ENCODE data around the gene GREM2. TPM values are rescaled to one million over a fixed set of nuclear protein-coding genes. Genes with fewer than 3 reads are reported as not detected.

GREM2 gene
- total RNA-seq, 1 experiment from 2014 or later = not detected

- H3K9ac ChIP-seq (ENCODE audit: extremely low read depth, insufficient read length, low read length) = no peak overlapping the region
- no peak overlapping the region for H4K8ac ChIP-seq (replicated peaks; ENCODE audit: insufficient read length, low read depth, low read length)
- no peak overlapping the region for H2BK12ac ChIP-seq (ENCODE audit: insufficient read length, low read depth, low read length)
- H2BK5ac ChIP-seq (ENCODE audit: insufficient read length, low read length) = no peak overlapping the region
- H3K9me3 ChIP-seq (ENCODE audit: control insufficient read depth, low read depth, low read length) = no peaks in the 10 kb centered on the region
- H3K27me3 Mint-ChIP-seq (ENCODE audit: low read depth) = peaks cover 22% of the 10 kb centered on the region
- no peak overlapping the region for H2BK20ac ChIP-seq (ENCODE audit: low read depth, low read length, poor library complexity, severe bottlenecking)
- no peaks in the 10 kb centered on the region for H3K79me2 ChIP-seq (ENCODE audit: insufficient read depth, low read length)
- no peak overlapping the region for H3K4ac ChIP-seq (ENCODE audit: low read depth, low read length)
- no peak overlapping the region for H3K27ac ChIP-seq (ENCODE audit: insufficient read length, low read depth, low read length)
- no peak overlapping the region for H3K14ac ChIP-seq (ENCODE audit: insufficient read depth, low read length)
- H2BK15ac ChIP-seq (ENCODE audit: low read depth, low read length) = no peak overlapping the region
- no peak for DNase-seq
- H2AK5ac ChIP-seq (ENCODE audit: insufficient read length, low read length) = no peak overlapping the region
- H3K23me2 ChIP-seq (ENCODE audit: insufficient read length, low read depth, low read length, poor library complexity, severe bottlenecking) = peaks cover 5% of the 10 kb centered on the region
- no peaks in the 10 kb centered on the region for H3K9me3 Mint-ChIP-seq
- H4K20me1 ChIP-seq (ENCODE audit: control insufficient read depth, insufficient read depth, insufficient read length) = no peaks in the 10 kb centered on the region
- no peak overlapping the region for H2BK120ac ChIP-seq (ENCODE audit: low read depth, low read length, poor library complexity, severe bottlenecking)
- H3K4me3 Mint-ChIP-seq = no peak overlapping the region
- no peaks in the 10 kb centered on the region for H3K79me1 ChIP-seq (ENCODE audit: insufficient read depth, low read depth, low read length, poor library complexity, severe bottlenecking)
- no peak overlapping the region for H3K18ac ChIP-seq (ENCODE audit: insufficient read length, low read depth, low read length)
- H3T11ph ChIP-seq (ENCODE audit: low read length) = no peak overlapping the region
- no peak overlapping the region for H4K5ac ChIP-seq (ENCODE audit: insufficient read length, low read depth, low read length)
- H3K23ac ChIP-seq (ENCODE audit: insufficient read length, low read depth, low read length) = no peak overlapping the region
- H3K4me2 ChIP-seq (ENCODE audit: insufficient read depth, insufficient read length, low read length) = no peak overlapping the region
- no peak for TF ChIP-seq CTCF (conservative IDR thresholded peaks at IDR 0.05)
- 0 out of 2 replicates have a peak, but pooled peaks cover 5% of the 10 kb centered on the region for H3K4me1 ChIP-seq (ENCODE audit: insufficient read depth, low read length)
- no peak overlapping the region; a peak in 1 of 7 replicates for H3K27ac Mint-ChIP-seq
- H2AFZ ChIP-seq (ENCODE audit: low read length) = no peak overlapping the region
- no peaks in the 10 kb centered on the region; the same call in 1 of the 2 replicates for H3K27me3 ChIP-seq (ENCODE audit: insufficient read depth, low read length)
- peaks cover 0 to 9% of the 10 kb centered on the region in 2 experiments; a peak in 3 of 4 replicates for H3K4me1 Mint-ChIP-seq
- H4K91ac ChIP-seq (ENCODE audit: insufficient read length, low read depth, low read length) = no peak overlapping the region
- no peaks in the 10 kb centered on the region for H3K36me3 Mint-ChIP-seq (ENCODE audit: insufficient read depth in 1 of 3, low read depth in 3 of 3)
- no peak overlapping the region for H3K56ac ChIP-seq (ENCODE audit: insufficient read length, low read depth, low read length)
- no CpG with 5 or more reads among the region's 7 CpGs for WGBS (ENCODE audit: extremely low coverage, insufficient read length, low lambda C conversion rate)
These were observed 115.6 kb downstream of the GREM2 start for GRCh38 chr1:240496356-240496755.
